GM11168 (cell line): Measurements from ENCODE around the gene TALDO1.

Experiments
- in situ Hi-C: fragments of 300-500 bp; cut with MboI; formaldehyde crosslinking; loops from one replicate; pipeline ENCODE4 v1.12.0; 2022; ENCODE audit warnings: low sequenced_read_pairs; ENCODE audit not compliant: unreplicated experiment

The TALDO1 gene

GRCh38 chr11:765025-765801 lies 17.9 kb downstream of the TALDO1 start:
- in situ Hi-C loops = loop anchor here (10.0 kb wide), 1 partner anchor 550 kb away; no protein-coding TSS in a partner anchor

GRCh38 chr11:765802-766091 lies 18.5 kb downstream of the TALDO1 start:
- in situ Hi-C loops = loop anchor here (10.0 kb wide), 1 partner anchor 551 kb away; no protein-coding TSS in a partner anchor

- in situ Hi-C loops = loop anchor here (10.0 kb wide), 1 partner anchor 552 kb away; no protein-coding TSS in a partner anchor
Measured at GRCh38 chr11:766106-766935, 19.1 kb downstream of the TALDO1 start.

- in situ Hi-C loops = loop anchor here (10.0 kb wide), 1 partner anchor 552 kb away; no protein-coding TSS in a partner anchor
Measured at GRCh38 chr11:766936-767210, 19.6 kb downstream of the TALDO1 start.

- in situ Hi-C loops = loop anchor here (10.0 kb wide), 1 partner anchor 552 kb away; no protein-coding TSS in a partner anchor
Measured at GRCh38 chr11:767238-767637, 20.0 kb downstream of the TALDO1 start.

GRCh38 chr11:769887-770641 lies 22.8 kb downstream of the TALDO1 start:
- in situ Hi-C loops = loop anchor here (10.0 kb wide), 1 partner anchor 555 kb away; no protein-coding TSS in a partner anchor

- in situ Hi-C loops = no loop called here
Measured at GRCh38 chr11:770642-771616, 23.7 kb downstream of the TALDO1 start.

- in situ Hi-C loops = no loop called here
Measured at GRCh38 chr11:771617-772204, 24.4 kb downstream of the TALDO1 start.

- in situ Hi-C loops = no loop called here
Measured at GRCh38 chr11:772429-773390, 25.4 kb downstream of the TALDO1 start.

- in situ Hi-C loops = no loop called here
Measured at GRCh38 chr11:773425-773824, 26.2 kb downstream of the TALDO1 start.

- in situ Hi-C loops = no loop called here
Measured at GRCh38 chr11:773830-774229, 26.6 kb downstream of the TALDO1 start.

GRCh38 chr11:774873-775592 lies 27.8 kb downstream of the TALDO1 start:
- in situ Hi-C loops = no loop called here

- in situ Hi-C loops = no loop called here
Measured at GRCh38 chr11:776263-776560, 28.9 kb downstream of the TALDO1 start.

GRCh38 chr11:776561-777287 lies 29.5 kb downstream of the TALDO1 start:
- in situ Hi-C loops = no loop called here

- in situ Hi-C loops = no loop called here
Measured at GRCh38 chr11:777288-778255, 30.3 kb downstream of the TALDO1 start, which contains the start of gene GATD1. TSS of gene GATD1 (minus strand) at chr11:777487. CDS start at chr11:777462, 25 bp downstream.
